Stimulated activated CD8-positive, alpha-beta memory T cell treated with anti-CD3 and anti-CD28 coated beads, Interleukin-7, amount 100 ng/mL, for 4 hours (primary cell): Measurements from ENCODE around the gene SPEM3.

Experiments
- DNase-seq, 2 donors: peaks; one replicate each; pipeline ENCODE4 v3.0.0-alpha.2; 2020; ENCODE audit warnings: low read depth in 2 of 2

The SPEM3 gene

GRCh38 chr17:7403977-7404736 lies 24.5 kb upstream of the SPEM3 start, which contains the start of gene TMEM256:
Gene TMEM256 (minus strand): TSS chr17:7404097. CDS start chr17:7404084, 13 bp downstream.
- peak; percentile 93 to 94 for DNase-seq

- DNase-seq: peak in 1 of 2 donors; percentile 69
Observed at GRCh38 chr17:7404737-7405349, 23.8 kb upstream of the SPEM3 start.

GRCh38 chr17:7405350-7406234 lies 23.1 kb upstream of the SPEM3 start:
- DNase-seq: no peak

- DNase-seq: no peak
Observed at GRCh38 chr17:7406235-7406825, 22.3 kb upstream of the SPEM3 start.

GRCh38 chr17:7407082-7407481 lies 21.6 kb upstream of the SPEM3 start:
- no peak for DNase-seq

- DNase-seq: no peak
Observed at GRCh38 chr17:7407485-7408251, 21.0 kb upstream of the SPEM3 start, which contains the start of gene NLGN2. Gene NLGN2 (plus strand): TSS chr17:7407845. CDS start chr17:7408256, 411 bp downstream.

- no peak for DNase-seq
Observed at GRCh38 chr17:7408252-7408727, 20.4 kb upstream of the SPEM3 start.

- no peak for DNase-seq
Observed at GRCh38 chr17:7408863-7409262, 19.8 kb upstream of the SPEM3 start.

- DNase-seq: no peak
Observed at GRCh38 chr17:7409716-7410115, 18.9 kb upstream of the SPEM3 start.

GRCh38 chr17:7410634-7411426 lies 17.8 kb upstream of the SPEM3 start:
- no peak for DNase-seq

- DNase-seq: no peak
Observed at GRCh38 chr17:7411427-7411750, 17.3 kb upstream of the SPEM3 start.

GRCh38 chr17:7413346-7413985 lies 15.2 kb upstream of the SPEM3 start:
- no peak for DNase-seq

- DNase-seq: no peak
Observed at GRCh38 chr17:7414837-7415236, 13.8 kb upstream of the SPEM3 start.

GRCh38 chr17:7415784-7416183 lies 12.9 kb upstream of the SPEM3 start:
- DNase-seq: no peak

GRCh38 chr17:7416323-7416722 lies 12.3 kb upstream of the SPEM3 start:
- no peak for DNase-seq

GRCh38 chr17:7417056-7417655 lies 11.5 kb upstream of the SPEM3 start:
- no peak for DNase-seq

GRCh38 chr17:7418472-7419152 lies 10.0 kb upstream of the SPEM3 start:
- DNase-seq: no peak

- DNase-seq: no peak
Observed at GRCh38 chr17:7419819-7420610, 8.6 kb upstream of the SPEM3 start, which contains the start of gene SPEM1. Gene SPEM1 (plus strand): TSS chr17:7420324. CDS start chr17:7420385, 61 bp downstream.
